ENCODE measurements around the gene NHERF1.

Gene NHERF1

GRCh38 chr17:74770498-74771318 is 22.3 kb downstream of the NHERF1 start:
- H3K27me3 ChIP-seq (replicated peaks): no peaks in the 10 kb centered on the region
- H3K36me3 ChIP-seq (replicated peaks): peaks cover 34% of the 10 kb centered on the region
- DNase-seq: no peak
- H3K27ac ChIP-seq: no peak overlapping the region
- in situ Hi-C loops (cut with HindIII; ENCODE audit: low pct_ligation_motif_present, low sequenced_read_pairs): no loop called here
- TF ChIP-seq CTCF (IDR thresholded peaks at IDR 0.05; ENCODE audit: low read depth, low read length, missing control alignments): peak; percentile 85
- no peak overlapping the region for H3K4me3 ChIP-seq (ENCODE audit: low read depth, low read length)

- in situ Hi-C loops (cut with HindIII; ENCODE audit: low pct_ligation_motif_present, low sequenced_read_pairs): no loop called here
These were observed 23.0 kb downstream of the NHERF1 start for GRCh38 chr17:74771319-74771914.

GRCh38 chr17:74772053-74772452 is 23.6 kb downstream of the NHERF1 start:
- in situ Hi-C loops (cut with HindIII; ENCODE audit: low pct_ligation_motif_present, low sequenced_read_pairs): no loop called here
- no peaks in the 10 kb centered on the region for H3K27me3 ChIP-seq (replicated peaks)
- no peak overlapping the region for H3K27ac ChIP-seq
- no peak overlapping the region for H3K4me3 ChIP-seq (ENCODE audit: low read depth, low read length)
- DNase-seq: no peak
- peaks cover 34% of the 10 kb centered on the region for H3K36me3 ChIP-seq (replicated peaks)
- TF ChIP-seq CTCF (IDR thresholded peaks at IDR 0.05; ENCODE audit: low read depth, low read length, missing control alignments): no peak

More at GRCh38 chr17:74771319-74771914, 23.0 kb downstream of the NHERF1 start:
- Histone ChIP-seq H3K27ac (no peak overlapping the region), H3K27me3 (replicated peaks) (no peaks in the 10 kb centered on the region), H3K4me3 (ENCODE audit: low read depth, low read length) (no peak overlapping the region), H3K36me3 (replicated peaks) (peaks cover 34% of the 10 kb centered on the region)
- TF ChIP-seq CTCF (IDR thresholded peaks at IDR 0.05; ENCODE audit: low read depth, low read length, missing control alignments): no peak
- no peak for DNase-seq

GRCh38 chr17:74773414-74773813 is 25.0 kb downstream of the NHERF1 start:
- Histone ChIP-seq H3K36me3 (replicated peaks) (peaks cover 34% of the 10 kb centered on the region), H3K4me3 (ENCODE audit: low read depth, low read length) (no peak overlapping the region), H3K27ac (peak overlapping the region; percentile 3), H3K27me3 (replicated peaks) (no peaks in the 10 kb centered on the region)
- in situ Hi-C loops (cut with HindIII; ENCODE audit: low pct_ligation_motif_present, low sequenced_read_pairs): no loop called here
- no peak for TF ChIP-seq CTCF (IDR thresholded peaks at IDR 0.05; ENCODE audit: low read depth, low read length, missing control alignments)
- no peak for DNase-seq

GRCh38 chr17:74773871-74774286 is 25.5 kb downstream of the NHERF1 start:
- Histone ChIP-seq H3K27me3 (replicated peaks) (no peaks in the 10 kb centered on the region), H3K27ac (peak overlapping the region; percentile 3), H3K36me3 (replicated peaks) (peaks cover 34% of the 10 kb centered on the region), H3K4me3 (ENCODE audit: low read depth, low read length) (no peak overlapping the region)
- peak; percentile 63 for DNase-seq
- no peak for TF ChIP-seq CTCF (IDR thresholded peaks at IDR 0.05; ENCODE audit: low read depth, low read length, missing control alignments)
- in situ Hi-C loops (cut with HindIII; ENCODE audit: low pct_ligation_motif_present, low sequenced_read_pairs): no loop called here

Data from brain microvascular endothelial cell (primary cell).